Measurements from ENCODE around the gene LHX2.

DNA sequence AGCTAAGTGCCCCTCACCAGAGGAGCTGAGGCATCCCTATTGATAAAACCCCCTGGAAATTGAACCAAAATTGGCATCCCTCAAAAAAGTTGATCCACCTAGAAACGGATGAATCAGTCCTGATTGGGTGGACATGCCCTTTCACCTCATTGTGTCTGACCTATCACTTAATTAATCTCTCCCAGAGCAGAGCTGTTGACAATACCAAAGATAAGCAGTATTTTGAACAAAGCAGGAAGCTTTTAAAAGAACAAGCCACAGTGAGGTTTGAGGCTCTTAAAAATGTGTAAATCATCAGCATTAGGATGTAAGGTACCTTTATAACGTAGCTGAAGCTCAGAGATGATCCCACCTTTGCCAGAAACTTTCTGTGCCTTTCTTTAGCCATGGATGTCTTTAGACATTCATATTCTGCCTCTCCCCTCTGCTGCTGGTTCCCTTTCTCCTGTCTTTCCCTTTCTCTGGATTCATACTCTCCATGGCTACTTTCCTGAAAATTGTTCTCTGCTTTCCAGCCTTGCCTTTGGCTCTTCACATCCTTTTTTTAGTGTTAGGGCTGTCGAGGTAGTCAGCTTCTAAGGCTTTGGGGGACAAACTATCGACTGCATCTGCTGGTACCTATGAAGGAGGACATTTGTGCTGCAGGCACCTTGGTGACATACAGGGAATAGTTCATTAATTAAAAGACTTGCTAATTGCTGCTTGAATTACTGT lies 7.8 kb upstream of the LHX2 start:
- TF ChIP-seq, protein P1, sequence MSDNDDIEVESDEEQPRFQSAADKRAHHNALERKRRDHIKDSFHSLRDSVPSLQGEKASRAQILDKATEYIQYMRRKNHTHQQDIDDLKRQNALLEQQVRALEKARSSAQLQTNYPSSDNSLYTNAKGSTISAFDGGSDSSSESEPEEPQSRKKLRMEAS (IDR thresholded peaks at IDR 0.05), result no peak
- TF ChIP-seq YY1 (IDR thresholded peaks at IDR 0.05; ENCODE audit: low read depth) (no peak), RAD21 (IDR thresholded peaks at IDR 0.05; ENCODE audit: low read depth) (no peak), TAF1 (IDR thresholded peaks at IDR 0.05; ENCODE audit: low read depth) (no peak), FOXM1 (IDR thresholded peaks at IDR 0.05; ENCODE audit: borderline replicate concordance, low read depth) (no peak), EGR1 (IDR thresholded peaks at IDR 0.05) (no peak), EP300 (IDR thresholded peaks at IDR 0.05; ENCODE audit: borderline replicate concordance) (no peak), CEBPB (IDR thresholded peaks at IDR 0.05) (no peak), NFIC (IDR thresholded peaks at IDR 0.05) (no peak), ZBTB7A (IDR thresholded peaks at IDR 0.05; ENCODE audit: low read depth) (no peak), TCF12 (IDR thresholded peaks at IDR 0.05; ENCODE audit: low read depth) (no peak)
- TF ChIP-seq, protein P2, sequence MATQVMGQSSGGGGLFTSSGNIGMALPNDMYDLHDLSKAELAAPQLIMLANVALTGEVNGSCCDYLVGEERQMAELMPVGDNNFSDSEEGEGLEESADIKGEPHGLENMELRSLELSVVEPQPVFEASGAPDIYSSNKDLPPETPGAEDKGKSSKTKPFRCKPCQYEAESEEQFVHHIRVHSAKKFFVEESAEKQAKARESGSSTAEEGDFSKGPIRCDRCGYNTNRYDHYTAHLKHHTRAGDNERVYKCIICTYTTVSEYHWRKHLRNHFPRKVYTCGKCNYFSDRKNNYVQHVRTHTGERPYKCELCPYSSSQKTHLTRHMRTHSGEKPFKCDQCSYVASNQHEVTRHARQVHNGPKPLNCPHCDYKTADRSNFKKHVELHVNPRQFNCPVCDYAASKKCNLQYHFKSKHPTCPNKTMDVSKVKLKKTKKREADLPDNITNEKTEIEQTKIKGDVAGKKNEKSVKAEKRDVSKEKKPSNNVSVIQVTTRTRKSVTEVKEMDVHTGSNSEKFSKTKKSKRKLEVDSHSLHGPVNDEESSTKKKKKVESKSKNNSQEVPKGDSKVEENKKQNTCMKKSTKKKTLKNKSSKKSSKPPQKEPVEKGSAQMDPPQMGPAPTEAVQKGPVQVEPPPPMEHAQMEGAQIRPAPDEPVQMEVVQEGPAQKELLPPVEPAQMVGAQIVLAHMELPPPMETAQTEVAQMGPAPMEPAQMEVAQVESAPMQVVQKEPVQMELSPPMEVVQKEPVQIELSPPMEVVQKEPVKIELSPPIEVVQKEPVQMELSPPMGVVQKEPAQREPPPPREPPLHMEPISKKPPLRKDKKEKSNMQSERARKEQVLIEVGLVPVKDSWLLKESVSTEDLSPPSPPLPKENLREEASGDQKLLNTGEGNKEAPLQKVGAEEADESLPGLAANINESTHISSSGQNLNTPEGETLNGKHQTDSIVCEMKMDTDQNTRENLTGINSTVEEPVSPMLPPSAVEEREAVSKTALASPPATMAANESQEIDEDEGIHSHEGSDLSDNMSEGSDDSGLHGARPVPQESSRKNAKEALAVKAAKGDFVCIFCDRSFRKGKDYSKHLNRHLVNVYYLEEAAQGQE (IDR thresholded peaks at IDR 0.05; ENCODE audit: low read depth), result no peak
